Fibroblast of skin of abdomen (primary cell): ENCODE results near the gene HECTD4.

Experiments used
- DNase-seq: peaks from one replicate; pipeline ENCODE4 v3.0.0-alpha.2; 2013

The HECTD4 gene

GRCh38 chr12:112322441-112322840 is 59.8 kb downstream of the HECTD4 start:
- no peak for DNase-seq

- DNase-seq: no peak
These were observed 61.0 kb downstream of the HECTD4 start for GRCh38 chr12:112321245-112321644.

DNA sequence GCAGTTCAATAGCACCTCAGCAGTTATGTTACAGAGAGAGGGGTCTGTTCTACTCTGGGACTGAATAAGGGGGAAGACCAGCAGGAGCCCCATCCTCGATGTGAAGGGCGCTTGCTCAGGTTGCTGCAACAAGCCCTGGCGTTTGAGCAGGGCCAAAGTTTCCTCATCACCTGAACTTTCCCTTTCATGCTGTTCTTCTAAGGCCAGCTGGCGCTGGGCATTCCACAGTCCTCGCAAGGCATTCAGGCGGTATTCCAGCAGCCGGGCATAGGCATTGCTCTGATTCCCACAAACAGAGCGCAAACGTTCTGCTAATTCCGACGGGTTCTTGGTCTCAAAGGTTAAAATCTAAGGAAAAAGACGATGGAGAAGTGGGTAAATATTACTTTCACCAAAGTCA is 62.8 kb downstream of the HECTD4 start:
- no peak for DNase-seq

DNA sequence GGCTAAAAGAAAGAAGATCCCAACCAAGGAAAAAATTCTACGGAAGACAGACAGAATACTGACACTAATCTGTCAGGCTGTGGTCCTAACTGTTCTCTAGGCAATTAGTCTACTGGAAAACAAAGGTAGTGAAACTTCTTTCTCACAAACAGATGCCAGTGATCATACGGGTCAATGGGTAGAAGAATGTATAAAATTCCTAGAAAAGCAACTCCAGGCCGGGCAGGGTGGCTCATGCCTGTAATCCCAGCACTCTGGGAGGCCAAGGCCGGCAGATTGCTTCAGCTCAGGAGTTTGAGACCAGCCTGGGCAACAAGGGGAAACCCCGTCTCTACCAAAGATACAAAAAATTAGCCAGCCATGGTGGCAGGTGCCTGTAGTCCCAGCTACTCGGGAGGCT is 64.8 kb downstream of the HECTD4 start:
- no peak for DNase-seq

GRCh38 chr12:112314981-112315380 is 67.2 kb downstream of the HECTD4 start:
- DNase-seq: peak; percentile 51

DNA sequence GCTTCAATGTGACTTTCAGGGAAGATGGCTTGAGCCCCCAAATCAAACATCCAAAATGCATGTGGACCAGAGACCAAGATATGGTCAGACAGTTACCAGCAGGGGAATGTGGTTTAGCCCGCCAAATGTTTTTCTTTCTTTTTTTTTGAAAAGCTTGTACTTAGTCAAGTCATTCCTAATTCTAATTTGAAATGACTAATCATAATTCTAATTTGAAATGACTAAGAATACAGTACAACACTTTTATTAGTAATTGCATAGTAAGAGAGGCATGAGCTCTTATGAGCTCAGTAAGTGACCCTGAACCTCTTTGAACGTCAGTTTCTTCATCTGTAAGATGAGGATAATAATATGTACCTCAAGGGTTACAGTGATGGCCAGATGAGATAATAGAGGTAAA is 72.4 kb downstream of the HECTD4 start:
- peak; percentile 28 for DNase-seq

- DNase-seq: no peak
These were observed 73.6 kb downstream of the HECTD4 start for GRCh38 chr12:112308652-112309051.

DNA sequence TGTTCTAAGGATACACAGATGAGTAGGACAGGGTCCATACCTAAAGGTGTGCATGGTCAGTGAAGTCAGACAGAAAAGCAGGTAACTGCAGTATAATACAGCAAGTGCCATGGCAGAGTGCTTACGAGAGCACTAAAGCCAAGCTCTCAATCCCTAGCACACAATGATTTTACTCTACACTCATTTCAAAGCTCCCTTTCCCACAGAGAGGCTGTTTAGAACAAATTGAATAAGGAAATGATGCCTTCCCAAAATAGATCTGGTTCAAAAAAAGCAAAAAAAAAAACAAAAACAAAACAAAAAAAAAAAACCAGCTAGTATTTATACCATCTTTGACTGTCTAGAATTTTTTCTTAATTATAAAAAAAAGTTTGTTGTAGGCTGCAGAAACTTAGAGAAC is 74.1 kb downstream of the HECTD4 start:
- DNase-seq: no peak

DNA sequence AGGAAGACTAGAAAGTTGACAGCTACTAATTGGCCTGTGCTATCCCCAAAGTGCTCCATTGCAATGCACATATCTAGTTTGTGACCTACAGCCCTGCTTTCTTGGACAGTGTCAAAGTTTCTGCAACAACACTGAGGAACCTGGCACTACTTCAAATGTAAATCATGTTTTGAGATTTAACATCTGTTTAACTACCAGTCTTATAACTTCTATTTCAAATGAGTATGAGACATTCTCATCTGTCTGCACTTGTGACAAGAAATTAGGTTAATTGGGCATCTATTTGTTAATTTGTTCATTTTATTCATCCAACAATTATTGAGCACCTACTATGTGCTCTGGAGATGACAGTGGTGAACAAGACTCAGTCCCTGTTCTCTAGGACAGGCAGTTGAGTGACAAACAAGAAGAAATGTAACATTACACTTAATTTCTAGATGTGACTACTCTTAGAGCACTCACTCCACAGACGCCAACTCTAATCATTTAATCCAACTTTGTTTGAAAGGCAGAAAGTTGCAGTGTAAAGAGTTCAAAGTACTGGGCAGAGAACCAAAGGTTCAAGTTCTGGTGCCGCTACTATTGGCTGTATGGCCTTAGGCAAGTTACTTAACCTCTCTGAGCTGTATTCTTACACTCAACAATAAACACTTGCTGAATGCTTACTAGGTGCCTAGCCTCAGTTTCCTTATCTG is 74.8 kb downstream of the HECTD4 start:
- DNase-seq: no peak

DNA sequence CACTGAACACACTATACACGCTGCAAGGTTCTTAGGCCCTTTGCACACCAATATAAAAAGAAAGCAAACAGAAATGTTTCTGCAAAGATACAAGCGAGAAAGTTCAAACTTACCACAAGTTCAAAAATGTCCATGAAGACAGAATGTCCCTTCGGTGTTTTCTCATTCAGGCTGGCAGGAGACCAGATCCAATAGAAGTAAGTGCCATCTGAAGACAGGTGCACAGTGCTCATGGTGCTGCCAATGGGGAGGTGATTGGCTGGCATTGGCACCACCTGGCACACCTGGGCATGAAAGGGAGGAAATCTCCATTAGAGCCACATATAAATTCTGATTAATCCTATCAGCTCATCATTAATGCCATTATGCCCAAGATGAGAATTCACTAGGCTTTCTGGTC is 76.3 kb downstream of the HECTD4 start:
- no peak for DNase-seq

- DNase-seq: peak; percentile 8
These were observed 77.8 kb downstream of the HECTD4 start for GRCh38 chr12:112304436-112304835.

DNA sequence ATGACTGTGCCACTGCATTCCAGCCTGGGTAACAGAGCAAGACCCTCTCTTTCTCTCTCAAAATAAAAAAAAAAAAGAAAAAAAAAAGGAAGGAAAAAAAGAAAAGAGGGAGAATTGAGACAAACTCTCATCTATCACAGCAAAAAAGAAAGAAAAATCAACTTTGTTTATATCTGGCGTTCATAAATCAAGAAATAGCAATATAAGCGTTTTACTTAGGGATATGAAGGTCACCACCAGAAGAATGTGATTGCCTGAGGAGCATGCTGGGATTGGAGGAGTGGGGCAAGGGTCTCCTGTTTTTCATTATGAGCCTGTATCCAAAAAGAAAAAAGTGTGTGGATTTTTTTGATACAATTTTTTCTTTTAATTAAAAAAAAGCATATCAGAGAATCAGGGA is 78.4 kb downstream of the HECTD4 start:
- DNase-seq: no peak

GRCh38 chr12:112303004-112303403 is 79.2 kb downstream of the HECTD4 start:
- DNase-seq: peak; percentile 67

- DNase-seq: no peak
These were observed 82.5 kb downstream of the HECTD4 start for GRCh38 chr12:112299704-112300103.

DNA sequence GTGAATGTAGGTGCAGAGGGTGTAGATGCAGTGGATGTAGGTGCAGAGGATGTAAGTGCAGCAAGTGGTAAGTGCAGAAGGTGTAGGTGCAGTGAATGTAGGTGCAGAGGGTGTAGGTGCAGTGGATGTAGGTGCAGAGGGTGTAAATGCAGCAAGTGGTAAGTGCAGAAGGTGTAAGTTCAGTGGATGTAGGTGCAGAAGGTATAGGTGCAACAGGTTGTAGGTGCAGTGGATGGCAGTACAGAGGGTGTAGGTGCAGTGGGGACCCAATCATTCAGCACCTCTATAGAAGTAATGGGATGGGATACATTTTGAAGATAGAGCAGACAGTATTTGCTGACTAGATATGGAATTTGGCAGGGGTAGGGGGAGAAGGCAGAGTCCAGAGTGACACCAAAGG is 85.0 kb downstream of the HECTD4 start:
- no peak for DNase-seq

GRCh38 chr12:112296183-112296582 is 86.0 kb downstream of the HECTD4 start:
- DNase-seq: no peak

GRCh38 chr12:112294793-112295192 is 87.4 kb downstream of the HECTD4 start:
- peak; percentile 7 for DNase-seq

GRCh38 chr12:112288638-112289037 is 93.6 kb downstream of the HECTD4 start:
- DNase-seq: no peak

- no peak for DNase-seq
These were observed 96.4 kb downstream of the HECTD4 start for GRCh38 chr12:112285600-112286401.

DNA sequence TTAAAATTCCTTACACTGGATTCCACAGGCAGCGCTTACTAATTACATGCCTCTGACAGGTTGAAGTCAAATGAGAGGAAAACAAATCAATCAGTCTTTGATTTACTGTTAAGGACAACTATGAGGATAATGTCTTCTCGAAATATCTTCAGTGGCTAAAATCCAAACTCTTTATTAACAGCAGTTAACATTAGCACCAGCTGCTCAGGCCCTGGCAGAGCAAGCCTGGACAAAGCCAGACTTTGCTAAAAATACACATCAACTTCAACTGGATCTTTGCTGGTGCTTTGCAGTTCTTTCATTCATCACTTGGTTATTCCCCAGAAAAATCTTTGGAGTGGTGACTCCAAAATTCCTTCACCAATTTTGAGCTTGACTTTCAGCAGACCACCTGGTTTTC is 98.7 kb downstream of the HECTD4 start:
- DNase-seq: no peak

- no peak for DNase-seq
These were observed 99.3 kb downstream of the HECTD4 start for GRCh38 chr12:112282920-112283319.

- no peak for DNase-seq
These were observed 106.4 kb downstream of the HECTD4 start for GRCh38 chr12:112275836-112276235.

- DNase-seq: no peak
These were observed 107.0 kb downstream of the HECTD4 start for GRCh38 chr12:112275207-112275606.

- no peak for DNase-seq
These were observed 111.6 kb downstream of the HECTD4 start for GRCh38 chr12:112270673-112271072.
